Measurements from ENCODE around the gene DOK1.
A peak's percentile ranks its signal among the peaks of the same experiment; 100 is the strongest.

The DOK1 gene

DNA sequence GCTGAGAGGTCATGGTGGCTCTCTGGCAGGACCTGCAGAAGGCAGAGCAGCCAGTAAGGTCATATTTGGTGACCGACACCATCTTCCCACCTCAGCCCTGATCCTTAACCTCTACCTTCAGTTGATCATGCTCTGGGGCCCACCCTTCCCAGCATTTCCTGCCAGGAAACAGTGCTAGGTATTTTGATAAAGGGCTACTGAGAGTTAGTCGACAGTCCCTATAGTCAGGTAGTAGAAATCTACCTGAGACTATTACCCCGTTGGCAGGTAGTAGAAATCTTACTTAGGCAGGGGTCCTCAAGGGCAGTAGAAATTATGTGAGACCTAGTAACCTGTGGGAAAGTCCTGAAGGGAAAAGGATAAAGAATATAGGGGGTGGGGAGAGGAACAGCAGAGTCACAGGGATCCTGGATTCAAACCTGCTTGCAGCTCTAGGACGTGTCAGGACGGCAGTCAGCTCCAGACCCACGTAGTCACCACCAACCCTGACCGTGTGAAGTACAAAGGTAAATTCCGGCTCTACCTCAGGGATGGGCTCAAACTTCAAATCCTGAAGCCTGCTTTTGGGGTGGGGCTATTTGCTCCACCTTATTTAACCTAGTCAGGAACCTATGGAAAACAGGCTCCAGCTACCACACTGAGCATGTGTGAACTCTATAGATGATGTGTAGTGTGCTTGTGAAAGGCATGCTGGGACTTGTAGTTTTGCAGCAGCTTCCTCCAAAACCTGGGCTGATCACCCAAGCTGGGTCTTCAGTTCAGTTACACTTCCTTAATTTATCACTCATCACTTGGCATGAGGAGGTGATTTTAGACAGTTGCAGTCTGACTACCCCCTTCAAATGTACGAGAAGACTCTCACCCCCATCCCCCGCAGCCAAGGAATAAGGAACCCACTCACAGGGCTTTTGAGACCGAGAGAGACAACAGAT is 28.5 kb upstream of the DOK1 start, which contains the start of gene DQX1:
Gene DQX1 (minus strand): TSS at position 515 of the 932 bp plus-strand sequence. CDS start 502 bp downstream, at position 13.
- DNase-seq, result peak; percentile 27

DNA sequence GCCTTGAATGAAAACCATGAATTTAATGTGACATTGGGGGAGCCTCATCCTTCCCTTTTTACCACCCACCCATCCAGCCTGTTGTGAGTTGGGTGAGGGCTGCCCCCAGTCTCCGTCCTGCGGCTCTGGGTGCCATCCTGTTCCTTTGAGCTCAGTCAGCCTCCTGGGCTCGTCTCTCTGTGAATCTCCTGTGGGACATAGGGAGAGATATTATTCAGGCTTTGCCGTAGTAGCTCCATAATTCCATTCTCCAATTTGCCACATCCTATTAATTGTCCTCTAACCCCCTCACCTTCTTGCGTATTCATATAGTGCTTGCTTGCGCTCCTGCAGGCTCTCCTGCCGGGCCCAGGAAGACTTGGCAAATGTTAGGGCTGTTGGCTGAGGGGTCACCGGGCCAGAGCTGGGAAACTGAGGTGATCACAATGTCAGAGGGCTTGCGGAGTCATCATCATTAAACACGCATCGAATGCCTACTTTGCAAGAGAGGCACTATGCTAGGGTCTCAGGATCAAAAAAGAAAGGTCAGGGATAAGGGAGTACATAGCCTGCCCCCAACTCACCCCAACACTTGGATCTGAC is 27.8 kb upstream of the DOK1 start:
- no peak for DNase-seq

DNA sequence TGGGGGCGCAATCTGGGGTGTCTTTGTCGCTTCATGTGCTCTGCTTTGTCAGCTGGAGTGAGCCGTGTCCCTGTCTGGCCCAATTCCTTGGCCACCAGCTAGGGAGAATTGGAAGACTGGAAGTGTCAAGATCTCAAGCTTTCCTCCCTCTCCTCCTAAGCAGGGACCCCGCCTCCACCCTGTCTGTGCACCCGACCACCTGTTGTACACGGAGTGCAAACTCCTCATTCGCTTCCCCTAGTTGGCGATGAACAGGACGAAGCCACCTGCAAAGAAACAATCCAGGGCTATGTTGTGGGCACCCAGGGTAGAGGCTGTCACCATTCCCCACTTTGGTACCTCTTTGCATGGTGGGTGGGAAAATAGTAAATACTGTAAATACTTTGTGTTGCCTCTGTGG is 26.8 kb upstream of the DOK1 start:
- no peak for DNase-seq

DNA sequence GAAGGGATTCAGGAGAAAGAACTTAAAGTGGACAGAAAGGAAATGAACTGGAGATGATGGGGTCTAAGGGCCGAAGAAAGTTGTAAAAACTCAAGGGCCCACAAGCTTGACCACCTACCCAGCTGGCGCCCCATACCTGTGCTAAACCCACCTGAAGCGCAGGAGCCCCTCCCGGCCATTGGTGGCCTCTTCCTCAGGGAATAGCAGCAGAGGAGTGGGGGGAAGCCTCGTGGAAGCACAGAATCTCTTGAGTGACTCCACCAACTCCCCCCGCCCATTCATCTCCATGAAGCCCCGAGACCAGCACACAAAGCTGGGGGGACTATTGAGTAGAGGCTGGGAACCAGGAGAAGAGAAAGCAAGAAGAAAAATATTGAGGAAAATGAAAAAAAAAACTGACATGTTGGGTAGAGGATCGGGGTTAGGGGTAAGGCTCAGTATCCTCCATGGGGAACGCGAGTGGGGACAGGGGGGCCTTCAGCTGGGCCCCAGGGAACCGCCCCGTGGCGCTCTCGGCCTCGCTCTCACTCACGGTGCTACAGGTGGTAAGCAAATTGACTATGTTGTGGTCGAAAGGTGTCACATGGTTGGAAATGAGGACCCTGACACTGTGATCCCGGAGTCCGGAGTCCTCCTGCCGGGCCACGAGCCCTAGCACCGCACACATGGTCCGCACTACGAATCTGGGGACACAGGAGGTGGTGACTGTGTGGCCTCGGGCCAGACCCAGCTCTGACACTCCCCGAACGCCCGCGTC is 25.7 kb upstream of the DOK1 start:
- DNase-seq, result no peak

DNA sequence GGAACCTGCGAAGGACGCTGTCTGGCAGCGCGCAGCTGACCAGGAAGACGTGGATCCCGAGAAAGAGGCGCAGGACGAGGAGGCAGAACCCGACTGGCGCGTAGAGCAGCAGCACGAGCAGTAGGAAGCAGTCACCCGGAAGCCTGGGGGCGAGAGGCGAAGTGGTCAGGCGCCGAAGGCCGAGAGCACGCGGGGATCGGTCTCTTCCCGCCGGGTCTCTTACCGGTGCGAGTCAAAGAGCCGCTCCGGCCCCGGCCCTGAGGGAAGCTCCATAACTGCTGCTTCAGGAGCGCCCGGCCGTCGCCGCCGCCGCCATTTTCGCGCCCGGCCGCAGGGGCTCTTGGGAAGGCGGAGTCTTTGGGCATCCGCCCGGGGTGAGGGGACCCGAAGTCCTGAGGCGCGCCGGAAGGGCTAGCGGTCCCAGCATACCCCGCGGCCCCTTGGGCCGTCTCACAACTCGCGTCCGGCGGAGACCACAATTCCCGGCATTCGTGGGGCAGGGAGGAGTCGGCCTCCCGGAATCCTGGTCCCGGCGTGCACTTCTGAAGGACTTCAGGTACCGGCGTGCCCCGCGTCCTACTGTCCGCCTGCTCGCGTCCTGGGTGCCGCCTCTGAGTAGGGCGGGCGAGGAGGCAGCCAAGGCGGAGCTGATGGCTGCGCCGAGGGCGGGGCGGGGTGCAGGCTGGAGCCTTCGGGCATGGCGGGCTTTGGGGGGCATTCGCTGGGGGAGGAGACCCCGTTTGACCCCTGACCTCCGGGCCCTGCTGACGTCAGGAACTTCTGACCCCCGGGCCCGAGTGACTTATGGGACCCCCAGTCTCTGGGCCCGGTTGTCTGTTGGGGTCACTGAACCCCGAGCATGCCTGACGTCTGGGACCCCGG is 24.9 kb upstream of the DOK1 start, which contains the start of the genes AUP1 and HTRA2:
Gene AUP1 (minus strand): TSS at position 350 of the 882 bp plus-strand sequence. CDS start 77 bp downstream, at position 273.
Gene HTRA2 (plus strand): TSS at position 577 of the 882 bp plus-strand sequence. CDS start 74 bp downstream, at position 651.
- DNase-seq, result peak; percentile 97

DNA sequence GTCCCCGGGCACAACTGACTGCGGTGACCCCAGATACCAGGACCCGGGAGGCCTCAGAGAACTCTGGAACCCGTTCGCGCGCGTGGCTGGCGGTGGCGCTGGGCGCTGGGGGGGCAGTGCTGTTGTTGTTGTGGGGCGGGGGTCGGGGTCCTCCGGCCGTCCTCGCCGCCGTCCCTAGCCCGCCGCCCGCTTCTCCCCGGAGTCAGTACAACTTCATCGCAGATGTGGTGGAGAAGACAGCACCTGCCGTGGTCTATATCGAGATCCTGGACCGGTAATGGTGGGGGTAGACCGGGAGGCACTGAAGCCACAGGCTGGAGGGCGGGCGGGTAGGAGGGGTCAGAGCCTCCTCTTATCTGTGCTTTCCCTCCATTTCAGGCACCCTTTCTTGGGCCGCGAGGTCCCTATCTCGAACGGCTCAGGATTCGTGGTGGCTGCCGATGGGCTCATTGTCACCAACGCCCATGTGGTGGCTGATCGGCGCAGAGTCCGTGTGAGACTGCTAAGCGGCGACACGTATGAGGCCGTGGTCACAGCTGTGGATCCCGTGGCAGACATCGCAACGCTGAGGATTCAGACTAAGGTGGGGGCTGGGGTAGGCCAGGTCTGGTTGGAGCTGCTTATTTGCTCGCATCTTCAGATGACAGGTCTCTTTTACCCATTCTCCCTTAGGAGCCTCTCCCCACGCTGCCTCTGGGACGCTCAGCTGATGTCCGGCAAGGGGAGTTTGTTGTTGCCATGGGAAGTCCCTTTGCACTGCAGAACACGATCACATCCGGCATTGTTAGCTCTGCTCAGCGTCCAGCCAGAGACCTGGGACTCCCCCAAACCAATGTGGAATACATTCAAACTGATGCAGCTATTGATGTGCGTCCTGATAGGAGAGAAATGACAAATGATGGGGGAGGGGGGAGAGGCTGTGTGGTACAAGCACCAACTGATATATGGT is 24.0 kb upstream of the DOK1 start:
- DNase-seq, result peak; percentile 70

DNA sequence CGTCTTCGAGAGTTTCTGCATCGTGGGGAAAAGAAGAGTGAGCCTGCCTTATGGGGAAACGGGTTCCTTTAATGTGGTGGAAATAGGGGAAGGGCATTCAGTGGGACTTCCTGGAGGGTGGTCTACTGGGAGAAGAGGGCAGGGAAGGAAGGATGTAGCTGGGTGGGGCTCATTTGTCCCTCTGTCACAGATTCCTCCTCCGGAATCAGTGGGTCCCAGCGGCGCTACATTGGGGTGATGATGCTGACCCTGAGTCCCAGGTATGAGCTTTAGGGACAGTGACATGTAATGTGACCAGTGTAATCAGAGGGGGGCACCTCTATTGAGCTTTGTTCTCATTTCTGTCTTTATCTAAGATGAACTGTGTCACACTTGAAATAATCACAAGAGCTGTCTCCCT is 22.9 kb upstream of the DOK1 start:
- no peak for DNase-seq

DNA sequence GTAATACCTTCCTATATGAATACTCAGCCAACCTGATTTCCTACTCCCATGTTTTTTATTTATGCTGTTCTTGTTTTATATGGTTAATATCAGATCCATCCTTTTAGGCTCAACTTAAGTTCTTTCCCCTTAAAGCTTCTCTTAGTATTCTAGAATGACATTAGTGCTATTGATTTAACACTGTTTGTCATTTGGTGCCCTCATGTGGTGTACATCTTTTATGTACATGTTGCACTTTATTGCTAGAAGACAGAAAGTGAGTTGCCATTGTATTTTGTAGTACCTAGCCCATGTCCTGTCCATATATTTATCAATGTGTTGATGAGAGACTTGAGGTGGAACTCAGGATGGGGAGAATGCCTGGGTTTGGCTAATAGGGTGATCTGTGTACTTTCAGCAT is 22.3 kb upstream of the DOK1 start:
- DNase-seq, result no peak

DNA sequence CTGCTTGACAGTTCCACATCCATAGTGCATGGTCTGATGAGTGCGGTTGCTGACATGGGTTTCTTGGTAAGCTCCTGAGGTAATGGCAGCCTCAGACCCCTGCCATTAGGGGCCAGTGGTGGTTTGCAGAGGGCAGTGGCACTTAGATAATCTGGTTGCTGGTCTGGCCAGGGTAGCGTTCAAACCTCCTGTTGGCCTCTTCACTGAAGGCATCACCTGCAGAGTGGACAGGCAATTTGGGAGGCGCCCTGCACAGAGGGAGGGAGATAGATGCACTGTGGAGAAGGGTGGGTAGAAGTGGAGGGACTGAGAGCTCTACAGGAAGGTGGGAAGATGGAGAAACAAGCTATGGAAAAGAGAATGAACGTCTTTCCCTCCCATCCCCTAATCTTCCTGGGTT is 21.1 kb upstream of the DOK1 start:
- no peak for DNase-seq

DNA sequence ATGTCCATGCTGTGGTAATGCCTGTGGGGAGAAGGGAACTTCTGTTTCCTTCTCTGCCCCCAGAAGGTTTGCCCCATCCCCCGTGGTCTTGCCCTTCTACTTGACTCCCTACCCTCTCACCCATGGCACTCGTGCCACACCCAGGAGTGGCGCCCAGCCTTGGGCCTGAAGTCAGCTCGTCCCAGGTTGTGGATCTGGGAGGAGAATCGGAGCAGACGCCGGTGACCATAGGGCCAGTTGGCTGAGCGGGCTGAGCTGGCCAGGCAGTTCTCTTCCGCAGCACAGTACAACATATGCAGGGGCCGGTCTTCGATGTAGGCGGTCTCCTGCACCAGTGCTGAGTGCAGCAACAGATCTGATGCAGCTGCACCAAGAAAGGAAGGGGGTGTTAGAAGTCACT is 20.1 kb upstream of the DOK1 start:
- no peak for DNase-seq

DNA sequence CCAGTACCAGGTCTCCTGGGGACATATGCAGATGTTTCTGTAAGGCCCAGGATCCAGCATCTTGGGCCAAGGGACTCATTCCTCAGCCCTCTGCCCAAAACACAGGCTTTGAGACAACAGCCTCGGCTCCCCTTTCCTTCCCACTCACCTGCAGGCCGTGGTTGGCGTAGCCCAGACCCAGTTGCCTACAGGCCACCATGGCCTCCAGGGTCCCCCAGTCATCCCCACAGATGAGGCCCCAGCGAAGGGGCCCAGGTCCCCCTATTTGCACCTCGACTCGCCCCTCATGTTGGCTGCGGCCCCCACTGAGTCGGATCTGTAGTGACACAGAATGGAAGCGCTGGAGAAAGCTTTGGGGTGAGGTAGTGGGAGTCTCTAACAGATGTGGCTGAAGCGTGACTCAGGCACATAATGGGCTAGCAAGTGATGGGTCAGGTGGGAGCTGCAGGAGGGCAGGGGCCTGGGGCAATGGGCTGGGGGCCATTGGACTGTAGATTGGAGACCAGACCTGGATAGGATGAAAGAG is 19.0 kb upstream of the DOK1 start:
- no peak for DNase-seq

DNA sequence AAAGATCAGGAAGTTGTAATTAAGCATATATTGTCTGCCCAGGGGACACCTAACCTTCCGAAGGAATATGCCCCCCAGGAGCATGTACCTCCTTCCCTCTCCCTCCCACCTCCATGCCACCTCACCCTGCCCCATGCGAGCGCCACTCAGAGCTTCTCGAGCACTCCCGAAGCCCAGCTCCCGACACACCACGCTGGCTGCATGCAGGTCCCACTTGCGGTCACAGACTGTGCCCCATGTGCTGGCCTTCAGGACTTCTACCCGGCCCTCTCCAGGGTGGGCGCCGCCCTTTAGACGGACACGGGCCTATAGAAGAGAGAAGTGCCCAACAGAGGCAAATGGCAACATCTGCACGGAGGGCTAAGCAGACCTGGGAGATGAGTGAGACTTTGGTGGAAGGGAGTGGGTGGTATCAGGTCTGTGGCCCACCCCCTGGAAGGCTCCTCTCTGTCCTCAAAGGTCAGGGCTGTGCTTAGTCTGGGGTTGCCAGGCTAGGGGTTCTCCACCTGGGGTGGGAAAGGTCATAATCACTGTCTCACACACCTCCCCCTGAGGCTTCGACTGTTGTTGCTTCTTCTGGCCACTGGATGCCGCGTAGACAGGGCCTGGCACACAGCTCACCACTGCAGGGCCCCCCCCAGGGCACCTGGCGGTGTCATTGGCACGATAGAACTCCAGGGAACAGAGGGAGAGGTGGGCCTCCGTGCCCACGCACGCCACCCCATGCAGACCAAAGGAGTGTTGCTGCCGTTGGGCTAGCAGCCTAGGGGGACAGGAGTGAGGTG is 18.2 kb upstream of the DOK1 start:
- no peak for DNase-seq

DNA sequence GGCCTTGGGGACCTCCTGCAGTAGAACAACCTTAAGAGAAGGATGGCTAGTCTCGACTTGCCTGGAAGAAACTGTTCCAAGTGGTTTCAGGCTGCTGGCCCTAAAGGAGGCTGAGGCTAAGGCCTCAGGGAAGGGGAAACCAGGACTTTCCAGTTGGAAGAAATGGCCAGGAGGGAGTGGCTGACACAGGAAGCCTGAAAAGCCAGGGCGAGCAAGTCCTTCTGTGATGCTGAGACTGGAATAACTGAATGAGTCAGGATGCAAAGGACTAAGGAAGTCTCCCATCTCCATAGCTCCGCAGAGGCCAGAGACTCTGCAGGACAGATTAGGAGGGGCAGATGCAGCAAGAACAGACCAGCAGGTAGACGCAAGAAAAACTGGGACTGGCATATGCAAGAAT is 17.4 kb upstream of the DOK1 start:
- DNase-seq, result no peak

DNA sequence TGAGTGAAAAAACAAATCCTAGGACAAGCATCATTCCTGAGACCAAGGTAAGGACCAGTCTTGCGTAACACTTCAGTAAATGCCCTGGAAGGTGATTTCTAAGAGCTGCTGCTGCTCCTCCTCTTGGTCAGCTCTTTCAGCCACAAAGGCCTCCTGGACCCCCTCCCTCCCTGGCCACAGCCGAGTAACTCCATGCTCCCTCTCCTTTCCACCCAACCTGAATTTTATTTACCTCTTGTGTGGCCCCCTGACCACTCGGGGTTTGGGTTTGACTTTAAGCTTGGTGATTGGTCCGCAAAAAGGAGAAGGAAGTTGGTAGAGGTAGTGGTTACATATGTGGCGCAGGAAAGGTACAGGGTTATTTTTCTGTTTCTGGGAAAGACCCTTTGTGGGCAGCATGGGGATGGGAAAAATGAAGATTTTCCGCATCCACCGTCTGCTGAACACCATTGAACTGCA is 15.6 kb upstream of the DOK1 start:
- no peak for DNase-seq

DNA sequence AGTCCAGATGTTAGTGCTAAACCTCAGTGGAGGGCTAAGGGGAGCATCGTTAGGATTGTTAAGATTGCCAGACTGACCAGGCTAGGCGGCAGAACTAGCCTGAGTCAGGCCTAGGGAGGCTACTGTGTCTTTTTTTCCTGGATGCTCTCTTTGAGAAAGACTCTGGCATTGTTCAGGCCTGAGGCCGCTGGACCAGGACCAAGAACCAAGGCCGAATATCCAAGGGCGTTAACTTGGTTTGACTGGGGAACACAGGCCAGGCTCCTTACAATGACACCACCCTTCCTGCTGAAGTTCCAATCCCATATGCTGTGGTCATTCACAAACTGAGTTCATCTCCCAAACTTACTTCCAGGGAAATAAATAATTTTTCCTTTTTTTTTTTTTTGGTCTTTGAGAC is 14.2 kb upstream of the DOK1 start:
- no peak for DNase-seq

DNA sequence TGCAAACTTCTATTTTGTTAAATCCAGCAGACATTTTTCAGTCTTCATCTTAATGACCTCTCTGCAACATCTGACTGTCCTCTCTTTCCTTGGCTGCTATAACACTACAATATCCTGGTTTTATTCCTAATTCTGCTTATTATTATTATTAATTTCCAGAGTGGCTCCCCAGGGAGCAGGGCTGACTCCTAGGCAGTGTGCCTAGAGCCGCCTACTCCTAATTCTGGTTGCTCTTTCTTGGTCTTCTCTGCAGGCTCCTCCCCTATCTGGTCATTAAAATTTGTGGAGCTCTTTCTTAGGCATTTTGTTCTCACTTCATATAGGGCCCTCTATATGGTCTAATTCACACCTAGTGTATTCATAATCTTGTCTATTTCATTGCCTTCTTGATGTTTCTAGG is 11.5 kb upstream of the DOK1 start:
- no peak for DNase-seq

DNA sequence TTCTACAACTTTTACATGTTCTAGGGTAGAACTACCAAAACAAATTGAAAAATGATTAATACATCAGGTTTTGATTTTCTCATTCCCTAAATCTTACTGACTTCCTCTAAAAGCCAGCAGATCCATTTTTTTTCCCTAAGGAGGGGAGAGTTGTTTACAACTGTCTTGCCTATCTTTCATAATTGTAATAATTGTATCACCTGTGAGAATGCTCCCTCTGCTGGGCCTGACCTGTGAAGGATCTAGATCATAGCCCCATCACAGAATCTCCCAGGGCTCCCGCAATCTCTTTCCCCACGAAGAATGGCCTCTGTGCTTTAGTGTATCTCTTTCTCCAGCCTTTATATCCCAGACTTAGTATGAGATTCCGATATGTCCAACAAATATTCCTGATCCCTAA is 9.9 kb upstream of the DOK1 start:
- DNase-seq, result no peak

DNA sequence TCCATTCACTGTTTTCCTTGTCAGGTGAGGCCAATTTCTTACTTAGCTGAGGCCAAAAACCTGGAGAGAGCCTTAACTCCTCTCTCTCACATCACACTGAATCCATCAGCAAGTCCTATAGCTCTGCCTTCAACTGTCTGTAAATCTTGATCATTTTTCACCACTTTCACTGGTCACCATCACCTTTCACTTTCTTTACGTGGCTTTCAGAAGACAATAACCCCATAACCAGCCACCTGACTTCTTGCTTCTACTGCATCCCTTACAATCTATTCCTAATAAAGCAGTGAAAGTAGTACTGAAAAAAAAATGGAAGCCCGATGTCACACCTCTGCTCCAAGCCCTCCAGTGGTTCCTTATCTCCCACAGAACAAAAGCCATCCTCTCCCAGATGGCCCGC is 8.5 kb upstream of the DOK1 start:
- no peak for DNase-seq

DNA sequence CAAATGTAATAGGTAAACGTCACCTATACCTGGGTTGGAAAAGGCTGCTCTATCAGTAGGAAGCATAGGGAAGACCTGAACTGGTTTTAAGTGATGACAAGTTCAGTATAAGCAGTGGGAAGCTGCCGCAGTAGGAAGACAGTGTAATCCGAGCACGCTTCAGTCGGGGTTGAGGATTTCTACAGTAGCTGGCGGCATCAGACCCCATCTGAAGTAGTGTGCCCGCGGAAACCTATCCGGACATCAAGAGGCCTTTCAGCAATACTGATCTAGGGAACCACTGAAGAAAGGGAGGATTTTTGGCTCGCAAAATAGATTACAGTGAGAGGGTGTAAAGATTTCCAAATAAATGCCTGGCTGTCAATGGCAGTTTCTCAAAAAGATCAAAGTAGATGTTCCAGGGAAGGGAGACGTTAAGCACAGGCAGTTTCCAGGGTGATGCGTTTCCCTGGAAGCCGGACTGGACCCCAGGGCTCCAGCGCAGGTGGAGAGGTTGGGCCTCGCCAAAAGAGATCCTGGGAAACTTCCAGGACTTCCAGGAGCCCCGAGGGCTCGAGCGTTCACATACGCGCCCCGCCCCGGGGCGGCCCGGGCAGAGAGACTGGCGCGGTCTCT is 6.1 kb upstream of the DOK1 start:
- DNase-seq, result peak; percentile 58
